ENCODE measurements around the gene THAP10. TPM values are rescaled to one million over a fixed set of nuclear protein-coding genes. Genes with fewer than 3 reads are reported as not detected.

Gene THAP10
- total RNA-seq, 1 donor from 2014 or later: 1.6 TPM

Other genes starting within 250 kb of the THAP10 start
- 168 and 200 TPM in 2 replicates for gene UACA, start 128.9 kb downstream of the THAP10 start, total RNA-seq
- gene LARP6, start 38.3 kb downstream of the THAP10 start, total RNA-seq: 61.5 and 75.2 TPM in 2 replicates
- gene LRRC49, start 393 bp upstream of the THAP10 start, total RNA-seq: 4.7 and 6.8 TPM in 2 replicates
- 0.99 and 2.5 TPM in 2 replicates for gene THSD4, start 223.0 kb upstream of the THAP10 start, total RNA-seq